ENCODE measurements around the gene ZC3H12A. TPM values are rescaled to one million over a fixed set of nuclear protein-coding genes. Genes with fewer than 3 reads are reported as not detected.
A peak's percentile ranks its signal among the peaks of the same experiment; 100 is the strongest.

Gene ZC3H12A
- total and polyA plus RNA-seq, 11 donors = 1.8 to 8.5 (median 4.5) TPM

GRCh38 chr1:37465593-37466517 lies 8.5 kb upstream of the ZC3H12A start:
- 86 to 96% (median 93%) methylated on average over 6 of the region's 6 CpGs for WGBS, 4 donors
- Histone ChIP-seq H3K36me3 (peaks cover 0 to 2% (median 0%) of the 10 kb centered on the region in 9 donors), H3K4me3 (no peak overlapping the region), H3K9me3 (no peaks in the 10 kb centered on the region), H3K4me1 (peaks cover 0 to 11% (median 2%) of the 10 kb centered on the region in 12 donors), H3K27ac (peak overlapping the region in 1 of 12 donors; percentile 16), H3K27me3 (no peaks in the 10 kb centered on the region)
- intact Hi-C loops (cut with DNase I) = no loop called here
- no peak for DNase-seq
- ATAC-seq = peak in 1 of 4 donors; percentile 68
- TF ChIP-seq, protein P1, sequence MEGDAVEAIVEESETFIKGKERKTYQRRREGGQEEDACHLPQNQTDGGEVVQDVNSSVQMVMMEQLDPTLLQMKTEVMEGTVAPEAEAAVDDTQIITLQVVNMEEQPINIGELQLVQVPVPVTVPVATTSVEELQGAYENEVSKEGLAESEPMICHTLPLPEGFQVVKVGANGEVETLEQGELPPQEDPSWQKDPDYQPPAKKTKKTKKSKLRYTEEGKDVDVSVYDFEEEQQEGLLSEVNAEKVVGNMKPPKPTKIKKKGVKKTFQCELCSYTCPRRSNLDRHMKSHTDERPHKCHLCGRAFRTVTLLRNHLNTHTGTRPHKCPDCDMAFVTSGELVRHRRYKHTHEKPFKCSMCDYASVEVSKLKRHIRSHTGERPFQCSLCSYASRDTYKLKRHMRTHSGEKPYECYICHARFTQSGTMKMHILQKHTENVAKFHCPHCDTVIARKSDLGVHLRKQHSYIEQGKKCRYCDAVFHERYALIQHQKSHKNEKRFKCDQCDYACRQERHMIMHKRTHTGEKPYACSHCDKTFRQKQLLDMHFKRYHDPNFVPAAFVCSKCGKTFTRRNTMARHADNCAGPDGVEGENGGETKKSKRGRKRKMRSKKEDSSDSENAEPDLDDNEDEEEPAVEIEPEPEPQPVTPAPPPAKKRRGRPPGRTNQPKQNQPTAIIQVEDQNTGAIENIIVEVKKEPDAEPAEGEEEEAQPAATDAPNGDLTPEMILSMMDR (IDR thresholded peaks at IDR 0.05) = no peak
- no peak for TF ChIP-seq POLR2A (IDR thresholded peaks at IDR 0.05)

- H3K4me1 ChIP-seq = peaks cover 0 to 33% (median 18%) of the 10 kb centered on the region in 12 donors
- TF ChIP-seq, protein P1 (IDR thresholded peaks at IDR 0.05) = no peak
- no peak for TF ChIP-seq POLR2A (IDR thresholded peaks at IDR 0.05)
- H3K27me3 ChIP-seq = no peaks in the 10 kb centered on the region
- intact Hi-C loops (cut with DNase I) = no loop called here
- H3K36me3 ChIP-seq = no peaks in the 10 kb centered on the region
- 83 to 91% (median 89%) methylated on average over 5 of the region's 5 CpGs for WGBS, 4 donors
- no peak overlapping the region for H3K4me3 ChIP-seq
- H3K27ac ChIP-seq = no peak overlapping the region
- no peak for DNase-seq
- ATAC-seq = no peak
- no peaks in the 10 kb centered on the region for H3K9me3 ChIP-seq
Observed at GRCh38 chr1:37468037-37468436, 6.3 kb upstream of the ZC3H12A start.

- Histone ChIP-seq H3K4me1 (peaks cover 3 to 43% (median 27%) of the 10 kb centered on the region in 12 donors), H3K9me3 (no peaks in the 10 kb centered on the region), H3K36me3 (no peaks in the 10 kb centered on the region), H3K27me3 (no peaks in the 10 kb centered on the region), H3K4me3 (no peak overlapping the region), H3K27ac (peak overlapping the region in 1 of 12 donors; percentile 20)
- TF ChIP-seq, protein P1 (IDR thresholded peaks at IDR 0.05) = no peak
- TF ChIP-seq POLR2A (IDR thresholded peaks at IDR 0.05) = no peak
- intact Hi-C loops (cut with DNase I) = no loop called here
- DNase-seq (no peak), ATAC-seq (no peak)
- 74 to 83% (median 80%) methylated on average over 3 of the region's 3 CpGs for WGBS, 4 donors
Observed at GRCh38 chr1:37469386-37469785, 5.0 kb upstream of the ZC3H12A start.
